HL-60 (cell line): Measurements from ENCODE around the gene KRT31.

ENCODE experiments used
- DNase-seq, 2 experiments: peaks; one replicate each; pipeline ENCODE4 v3.0.0-alpha.2; 2010 to 2020; ENCODE audit warnings: low read depth in 1 of 2, low spot score in 1 of 2
- H3K27ac ChIP-seq: fragments of 250-450 bp; sonication (Bioruptor Pico); replicated peaks from 2 replicates; pipeline ENCODE4 v1.5.1; 2020; ENCODE audit warnings: mild to moderate bottlenecking, moderate library complexity
- H3K27me3 ChIP-seq: fragments of 250-450 bp; sonication (Bioruptor Pico); 2 replicates; pipeline ENCODE4 v1.5.1; 2021; ENCODE audit warnings: mild to moderate bottlenecking, moderate library complexity; ENCODE audit not compliant: insufficient read depth, poor library complexity, severe bottlenecking
- H3K4me3 ChIP-seq: replicated peaks from 2 replicates; pipeline ENCODE4 v1.5.1; 2011; ENCODE audit warnings: mild to moderate bottlenecking, control low read depth, low read length; ENCODE audit not compliant: insufficient read depth
- CTCF ChIP-seq: IDR thresholded peaks from one replicate; pipeline ENCODE4 v1.5.1; 2011; ENCODE audit warnings: low read length, control low read depth, inconsistent platforms; ENCODE audit not compliant: insufficient read depth
- GABPA ChIP-seq: IDR thresholded peaks from 2 replicates; pipeline ENCODE4 v1.6.1; 2012; ENCODE audit warnings: low read depth
- POLR2AphosphoS5 ChIP-seq: IDR thresholded peaks from 2 replicates; pipeline ENCODE4 v1.6.1; 2012; ENCODE audit warnings: low read depth
- REST ChIP-seq: IDR thresholded peaks from 2 replicates; pipeline ENCODE4 v1.6.1; 2012; ENCODE audit warnings: low read depth; ENCODE audit not compliant: insufficient replicate concordance
- SPI1 ChIP-seq: IDR thresholded peaks from 2 replicates; pipeline ENCODE4 v1.6.1; 2012; ENCODE audit warnings: low read depth, mild to moderate bottlenecking, borderline replicate concordance

Gene KRT31

GRCh38 chr17:41393826-41394225 is 3.6 kb downstream of the KRT31 start:
- H3K27ac ChIP-seq = no peak overlapping the region
- no peak overlapping the region for H3K4me3 ChIP-seq
- TF ChIP-seq REST (no peak), CTCF (no peak)
- no peaks in the 10 kb centered on the region for H3K27me3 ChIP-seq
- no peak for DNase-seq

GRCh38 chr17:41393294-41393693 is 4.1 kb downstream of the KRT31 start:
- H3K27ac ChIP-seq = no peak overlapping the region
- no peak for DNase-seq
- no peak overlapping the region for H3K4me3 ChIP-seq
- H3K27me3 ChIP-seq = no peaks in the 10 kb centered on the region
- TF ChIP-seq POLR2AphosphoS5 (no peak), GABPA (no peak), CTCF (no peak), SPI1 (no peak), REST (no peak)

GRCh38 chr17:41392278-41392677 is 5.1 kb downstream of the KRT31 start:
- Histone ChIP-seq H3K27me3 (no peaks in the 10 kb centered on the region), H3K27ac (no peak overlapping the region), H3K4me3 (no peak overlapping the region)
- DNase-seq = no peak
- TF ChIP-seq POLR2AphosphoS5 = no peak
- TF ChIP-seq GABPA = no peak
- no peak for TF ChIP-seq REST
- no peak for TF ChIP-seq CTCF
- TF ChIP-seq SPI1 = no peak
